Common myeloid progenitor, CD34-positive (primary cell): ENCODE results near the gene PSMG4.

Experiments used
- CTCF ChIA-PET: fragments of 350-600 bp; sonication (Branson Sonifier 250); formaldehyde crosslinking; loops from one replicate; lab custom pipeline; 2021; ENCODE audit warnings: antibody characterized with exemption; lab: Charles Lee
- POLR2A ChIA-PET: fragments of 350-600 bp; sonication (Branson Sonifier 250); formaldehyde crosslinking; loops from one replicate; lab custom pipeline; 2021; ENCODE audit warnings: antibody characterized with exemption; lab: Charles Lee
- DNase-seq, 3 donors: peaks; one replicate each; pipeline versions ENCODE4 v3.0.0 to v3.0.0-alpha.2; 2013
- H3K27ac ChIP-seq, 2 experiments: 1 replicate in 1 of 2; 2 replicates in 1 of 2; pipeline ENCODE4 v1.7.0; 2013; ENCODE audit warnings: inconsistent platforms in 2 of 2, low read length in 2 of 2, mild to moderate bottlenecking in 2 of 2, low read depth in 1 of 2, moderate library complexity in 1 of 2; ENCODE audit not compliant: severe bottlenecking in 2 of 2, insufficient read depth in 1 of 2, poor library complexity in 1 of 2
- H3K27me3 ChIP-seq, 5 experiments: replicated peaks in 2 of 5; 1 replicate in 3 of 5; 2 replicates in 2 of 5; pipeline versions ENCODE4 v1.6.1 to v1.7.0; 2013; ENCODE audit warnings: low read length in 4 of 5, mild to moderate bottlenecking in 2 of 5, moderate library complexity in 2 of 5, inconsistent platforms in 1 of 5; ENCODE audit not compliant: insufficient read depth in 5 of 5, control insufficient read depth in 4 of 5
- H3K36me3 ChIP-seq, 4 experiments: 1 replicate in 2 of 4; 2 replicates in 2 of 4; pipeline versions ENCODE4 v1.6.1 to v1.7.0; 2013; ENCODE audit warnings: low read length in 3 of 4, control low read depth in 1 of 4, mild to moderate bottlenecking in 1 of 4; ENCODE audit not compliant: control insufficient read depth in 4 of 4, insufficient read depth in 4 of 4
- H3K4me1 ChIP-seq, 4 experiments: 1 replicate in 3 of 4; 2 replicates in 1 of 4; pipeline versions ENCODE4 v1.6.1 to v1.7.1; 2013; ENCODE audit warnings: low read length in 3 of 4, mild to moderate bottlenecking in 3 of 4, control low read depth in 1 of 4, inconsistent platforms in 1 of 4, moderate library complexity in 1 of 4; ENCODE audit not compliant: control insufficient read depth in 4 of 4, insufficient read depth in 4 of 4; ENCODE audit errors: control extremely low read depth in 1 of 4
- H3K4me3 ChIP-seq, 7 experiments: 1 replicate in 4 of 7; 2 replicates in 3 of 7; pipeline versions ENCODE4 v1.5.1 to v1.7.0; 2013; ENCODE audit warnings: mild to moderate bottlenecking in 7 of 7, low read length in 6 of 7, moderate library complexity in 6 of 7, inconsistent platforms in 2 of 7, low read depth in 2 of 7, control low read depth in 1 of 7; ENCODE audit not compliant: insufficient read depth in 4 of 7, control insufficient read depth in 1 of 7; ENCODE audit errors: extremely low read depth in 1 of 7
- H3K9me3 ChIP-seq, 5 experiments: 1 replicate in 4 of 5; 2 replicates in 1 of 5; pipeline versions ENCODE4 v1.6.1 to v1.7.1; 2013; ENCODE audit warnings: low read length in 4 of 5, mild to moderate bottlenecking in 2 of 5, inconsistent platforms in 1 of 5, low read depth in 1 of 5, moderate library complexity in 1 of 5; ENCODE audit not compliant: control insufficient read depth in 4 of 5, insufficient read depth in 2 of 5; ENCODE audit errors: control extremely low read depth in 1 of 5
- WGBS: methylation state at CpG from one replicate; pipeline ENCODE4 v1.1.5; 2013; ENCODE audit not compliant: insufficient coverage; 5-methylcytosine and 5-hydroxymethylcytosine counted together

The PSMG4 gene

DNA sequence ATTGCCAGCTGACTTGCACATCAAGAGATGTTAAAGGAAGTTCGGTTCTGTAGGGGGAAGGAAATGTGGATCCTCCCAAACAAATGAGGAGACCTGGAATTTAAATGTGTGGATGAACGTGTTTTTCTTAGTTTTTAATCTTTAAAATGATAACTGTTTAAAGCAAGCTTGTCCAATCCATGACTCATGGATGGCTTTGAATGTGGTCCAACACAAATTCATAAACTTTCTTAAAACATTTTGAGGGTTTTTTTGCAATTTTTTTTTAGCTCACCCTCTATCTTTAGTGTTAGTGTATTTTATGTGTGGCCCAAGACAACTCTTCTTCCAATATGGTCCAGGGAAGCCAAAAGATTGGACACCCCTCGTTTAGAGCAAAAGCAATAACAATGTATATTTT lies 43.8 kb upstream of the PSMG4 start:
- Histone ChIP-seq H3K27me3 (peaks cover 0 to 22% (median 11%) of the 10 kb centered on the region in 5 experiments), H3K27ac (no peak overlapping the region), H3K4me3 (no peak overlapping the region), H3K4me1 (no peaks in the 10 kb centered on the region), H3K9me3 (no peaks in the 10 kb centered on the region), H3K36me3 (no peaks in the 10 kb centered on the region)
- ChIA-PET CTCF (interaction anchor here (0.9 to 1.9 kb wide), 3 partner anchors 11 to 34 kb away, joined by 3 to 7 read pairs (median 6); no protein-coding TSS in a partner anchor), POLR2A (no interaction called here)
- 67% methylated on average over 1 of the region's 3 CpGs for WGBS
- DNase-seq: no peak

DNA sequence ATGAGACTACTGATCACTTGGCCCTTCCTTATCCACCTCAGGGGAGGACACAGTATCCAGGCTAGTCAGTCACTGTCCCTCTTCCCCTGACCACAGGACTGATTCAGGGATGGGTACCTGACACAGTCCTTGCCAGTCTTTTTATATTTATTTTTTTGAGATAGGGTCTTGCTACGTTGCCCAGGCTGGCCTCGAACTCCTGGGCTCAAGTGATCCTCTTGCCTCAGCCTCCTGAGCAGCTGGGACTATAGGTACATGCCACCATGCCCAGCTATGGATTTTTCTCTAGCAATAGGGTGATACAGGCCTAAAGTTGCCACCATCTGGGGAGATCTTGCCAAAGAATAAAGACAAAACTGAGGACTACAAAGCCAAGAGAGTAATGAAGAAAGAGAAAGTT lies 41.5 kb upstream of the PSMG4 start:
- Histone ChIP-seq H3K9me3 (peaks cover 0 to 4% (median 0%) of the 10 kb centered on the region in 5 experiments), H3K4me1 (no peaks in the 10 kb centered on the region), H3K36me3 (no peaks in the 10 kb centered on the region), H3K27ac (no peak overlapping the region), H3K4me3 (no peak overlapping the region), H3K27me3 (peaks cover 0 to 25% (median 8%) of the 10 kb centered on the region in 5 experiments)
- ChIA-PET POLR2A (interaction anchor here (0.5 kb wide), 1 partner anchor 54 kb away, joined by 3 read pairs; no protein-coding TSS in a partner anchor), CTCF (interaction anchor here (1.2 kb wide), 1 partner anchor 21 kb away, joined by 3 read pairs; no protein-coding TSS in a partner anchor)
- no peak for DNase-seq
- 100% methylated on average over 2 of the region's 2 CpGs for WGBS

DNA sequence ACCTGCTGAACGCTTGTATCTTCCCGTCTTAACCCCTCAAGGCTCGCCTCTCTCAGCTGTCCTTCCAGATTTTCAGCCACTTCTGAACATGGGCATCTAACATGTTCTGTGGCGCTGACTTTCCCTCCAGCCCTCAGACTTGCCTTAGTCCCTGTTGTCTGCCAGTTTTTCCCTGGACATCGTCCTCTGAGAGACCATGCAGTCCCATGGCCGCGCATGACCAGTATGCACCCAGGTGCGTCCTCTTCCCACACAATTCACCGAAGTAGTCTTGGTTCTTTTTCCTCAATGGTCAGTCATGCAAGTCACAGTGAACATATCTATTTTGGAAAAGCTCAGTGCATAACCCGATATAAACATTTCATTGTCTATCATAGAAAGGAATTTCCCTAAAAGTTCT lies 40.5 kb upstream of the PSMG4 start:
- Histone ChIP-seq H3K36me3 (no peaks in the 10 kb centered on the region), H3K9me3 (peaks cover 0 to 4% (median 0%) of the 10 kb centered on the region in 5 experiments), H3K4me1 (no peaks in the 10 kb centered on the region), H3K27me3 (peaks cover 0 to 31% (median 7%) of the 10 kb centered on the region in 5 experiments), H3K27ac (no peak overlapping the region), H3K4me3 (no peak overlapping the region)
- no peak for DNase-seq
- ChIA-PET POLR2A (no interaction called here), CTCF (interaction anchor here (1.4 kb wide), 1 partner anchor 11 kb away, joined by 3 read pairs; no protein-coding TSS in a partner anchor)
- 97% methylated on average over 8 of the region's 10 CpGs for WGBS

DNA sequence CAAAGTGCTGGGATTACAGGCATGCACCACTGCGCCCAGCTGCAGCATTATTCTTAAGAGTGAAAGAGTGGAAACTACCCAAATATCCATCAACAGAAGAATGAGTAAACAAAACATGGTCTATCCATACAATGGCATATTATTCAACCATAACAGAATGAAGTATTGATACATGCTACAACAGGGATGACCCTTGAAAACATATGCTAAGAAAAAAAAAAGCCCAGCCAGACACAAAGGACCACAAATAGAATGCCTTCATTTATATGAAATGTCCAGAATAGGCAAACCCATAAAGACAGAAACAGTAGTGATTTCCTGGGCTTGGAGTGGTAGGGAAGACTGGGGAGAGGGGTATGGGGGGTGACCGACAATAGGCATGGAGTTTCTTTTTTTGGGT lies 38.4 kb upstream of the PSMG4 start:
- DNase-seq: no peak
- no peaks in the 10 kb centered on the region for H3K4me1 ChIP-seq
- peaks cover 4 to 44% (median 9%) of the 10 kb centered on the region in 5 experiments for H3K27me3 ChIP-seq
- ChIA-PET CTCF (no interaction called here), POLR2A (no interaction called here)
- peaks cover 0 to 4% (median 0%) of the 10 kb centered on the region in 5 experiments for H3K9me3 ChIP-seq
- no peak overlapping the region for H3K27ac ChIP-seq
- H3K4me3 ChIP-seq: no peak overlapping the region
- WGBS: 88% methylated on average over 1 of the region's 2 CpGs
- no peaks in the 10 kb centered on the region for H3K36me3 ChIP-seq

DNA sequence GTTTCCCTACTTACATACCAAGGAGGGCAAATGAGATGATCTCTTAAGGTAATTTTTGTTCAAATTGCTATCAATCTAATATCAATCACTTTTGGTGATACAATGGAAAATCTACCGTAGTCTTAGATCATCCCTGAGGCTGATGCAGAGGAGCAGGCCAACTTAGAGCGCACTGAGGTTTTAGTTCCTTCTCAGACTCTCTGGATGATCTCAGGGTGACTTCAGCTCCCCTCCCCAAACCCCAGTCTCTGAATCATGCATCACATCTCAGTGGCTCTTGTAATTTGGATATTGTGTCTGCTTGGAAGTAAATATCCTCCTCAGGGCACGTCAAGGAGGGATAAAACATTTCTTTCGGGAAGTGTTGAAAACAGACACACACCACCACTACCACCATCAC lies 37.2 kb upstream of the PSMG4 start:
- peaks cover 0 to 4% (median 0%) of the 10 kb centered on the region in 5 experiments for H3K9me3 ChIP-seq
- DNase-seq: no peak
- CTCF ChIA-PET: interaction anchor here (0.8 kb wide), 1 partner anchor 25 kb away, joined by 3 read pairs; no protein-coding TSS in a partner anchor
- no peaks in the 10 kb centered on the region for H3K36me3 ChIP-seq
- POLR2A ChIA-PET: no interaction called here
- H3K4me1 ChIP-seq: peaks cover 0 to 2% (median under 1%) of the 10 kb centered on the region in 4 experiments
- H3K27me3 ChIP-seq: peaks cover 6 to 54% (median 16%) of the 10 kb centered on the region in 5 experiments
- WGBS: 100% methylated on average over 2 of the region's 4 CpGs
- no peak overlapping the region for H3K4me3 ChIP-seq
- no peak overlapping the region for H3K27ac ChIP-seq

DNA sequence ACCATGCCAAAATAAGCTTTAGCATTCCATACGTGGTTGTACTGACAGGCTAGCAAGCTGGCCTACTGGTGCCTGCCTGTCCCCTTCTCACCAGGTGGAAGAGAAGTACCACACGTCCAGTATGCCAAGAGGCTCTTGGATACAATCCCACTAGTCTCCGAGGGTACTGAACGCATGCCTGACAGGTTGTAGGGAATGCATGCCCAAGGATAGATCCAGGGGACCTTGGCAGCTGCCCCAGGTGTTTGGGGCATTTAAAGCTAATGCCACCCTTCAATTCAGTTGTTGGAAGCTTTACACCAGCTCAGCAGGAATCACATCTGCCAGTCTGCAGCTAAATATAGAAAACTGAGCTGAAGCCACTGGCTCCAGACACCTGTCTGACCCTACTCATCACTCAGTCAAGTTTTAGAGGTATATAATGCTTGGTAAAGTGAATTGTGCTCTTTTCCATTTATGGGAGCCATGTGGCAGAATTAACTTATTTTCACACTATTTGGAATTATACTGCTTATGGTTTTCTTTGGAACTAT lies 36.2 kb upstream of the PSMG4 start:
- Histone ChIP-seq H3K4me3 (no peak overlapping the region), H3K9me3 (peaks cover 0 to 4% (median 0%) of the 10 kb centered on the region in 5 experiments), H3K27ac (no peak overlapping the region), H3K36me3 (no peaks in the 10 kb centered on the region), H3K27me3 (peaks cover 6 to 64% (median 22%) of the 10 kb centered on the region in 5 experiments), H3K4me1 (peaks cover 0 to 12% (median 10%) of the 10 kb centered on the region in 4 experiments)
- WGBS: 93% methylated on average over 4 of the region's 4 CpGs
- DNase-seq: no peak
- CTCF ChIA-PET: interaction anchor here (1.1 kb wide), 1 partner anchor 27 kb away, joined by 3 read pairs; no protein-coding TSS in a partner anchor
- POLR2A ChIA-PET: no interaction called here

DNA sequence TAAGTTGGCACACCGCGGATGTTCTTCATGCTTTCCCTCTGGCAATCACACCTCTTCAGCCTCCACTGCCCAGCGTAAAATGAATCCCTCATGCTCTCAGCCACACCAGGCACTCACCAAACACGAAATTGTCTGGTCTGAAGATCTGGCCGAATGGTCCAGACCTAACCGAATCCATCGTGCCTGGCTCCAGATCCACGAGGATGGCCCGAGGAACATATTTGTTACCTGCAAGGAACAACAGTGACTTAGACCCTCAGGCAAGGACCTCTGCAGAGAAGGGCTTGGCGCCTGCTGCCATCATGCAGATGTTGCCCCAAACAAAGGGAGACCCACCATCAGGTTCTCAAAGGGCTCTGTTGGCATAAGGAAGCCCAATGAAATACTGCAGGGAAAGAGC lies 32.7 kb upstream of the PSMG4 start:
- H3K27ac ChIP-seq: no peak overlapping the region
- CTCF ChIA-PET: interaction anchor here (1.2 kb wide), 1 partner anchor 11 kb away, joined by 3 read pairs; no protein-coding TSS in a partner anchor
- H3K4me3 ChIP-seq: no peak overlapping the region

More for the DNA sequence above, 32.7 kb upstream of the PSMG4 start:
- no peak for DNase-seq
- Histone ChIP-seq H3K9me3 (peaks cover 0 to 4% (median 0%) of the 10 kb centered on the region in 5 experiments), H3K36me3 (no peaks in the 10 kb centered on the region), H3K4me1 (peaks cover 0 to 37% (median 30%) of the 10 kb centered on the region in 4 experiments), H3K27me3 (peaks cover 14 to 82% (median 38%) of the 10 kb centered on the region in 5 experiments)
- POLR2A ChIA-PET: no interaction called here
- 85% methylated on average over 10 of the region's 10 CpGs for WGBS
